GM21367 (cell line): Measurements from ENCODE around the gene DYNLT1.
"Not testable (repeated sequence)": the region's sequence is repeated elsewhere in the genome, so short reads cannot be mapped to it uniquely, and the experiment has no call there.

Experiments
- ATAC-seq: cut with Tn5 transposase; IDR thresholded peaks from one replicate; pipeline ENCODE4 v1.9.1; 2021; ENCODE audit not compliant: unreplicated experiment

DYNLT1 gene

GRCh38 chr6:158642097-158642601 lies 2.4 kb downstream of the DYNLT1 start:
- ATAC-seq, result no peak

GRCh38 chr6:158640519-158640918 lies 4.0 kb downstream of the DYNLT1 start:
- no peak for ATAC-seq

GRCh38 chr6:158639056-158639455 lies 5.5 kb downstream of the DYNLT1 start:
- no peak for ATAC-seq

DNA sequence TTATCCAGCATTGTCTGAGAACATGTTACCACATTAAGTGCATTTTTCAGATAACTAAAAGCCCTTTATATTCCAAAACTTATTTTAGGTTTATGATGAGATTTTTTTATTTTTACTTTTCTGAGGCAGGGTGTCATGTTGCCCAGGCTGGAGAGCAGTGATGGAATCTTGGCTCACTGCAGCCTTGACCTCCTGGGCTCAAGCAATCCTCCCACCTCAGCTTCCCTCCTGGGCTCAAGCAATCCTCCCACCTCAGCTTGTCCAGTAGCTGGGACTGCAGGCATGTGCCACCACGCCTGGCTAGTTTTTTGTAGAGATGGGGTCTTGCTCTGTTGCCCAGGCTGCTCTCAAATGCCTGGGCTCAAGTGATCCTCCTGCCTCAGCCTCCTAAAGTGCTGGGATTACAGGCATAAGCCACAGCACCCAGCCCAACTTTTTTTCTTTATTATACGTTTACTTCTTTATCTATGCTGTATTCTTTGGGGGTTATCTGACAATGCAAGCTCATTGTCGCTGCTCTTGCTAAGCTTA lies 6.2 kb downstream of the DYNLT1 start:
- ATAC-seq, result no peak

- ATAC-seq, result no peak
Measured at GRCh38 chr6:158636778-158637177, 7.8 kb downstream of the DYNLT1 start.

GRCh38 chr6:158635427-158636073 lies 9.0 kb downstream of the DYNLT1 start:
- ATAC-seq, result no peak

DNA sequence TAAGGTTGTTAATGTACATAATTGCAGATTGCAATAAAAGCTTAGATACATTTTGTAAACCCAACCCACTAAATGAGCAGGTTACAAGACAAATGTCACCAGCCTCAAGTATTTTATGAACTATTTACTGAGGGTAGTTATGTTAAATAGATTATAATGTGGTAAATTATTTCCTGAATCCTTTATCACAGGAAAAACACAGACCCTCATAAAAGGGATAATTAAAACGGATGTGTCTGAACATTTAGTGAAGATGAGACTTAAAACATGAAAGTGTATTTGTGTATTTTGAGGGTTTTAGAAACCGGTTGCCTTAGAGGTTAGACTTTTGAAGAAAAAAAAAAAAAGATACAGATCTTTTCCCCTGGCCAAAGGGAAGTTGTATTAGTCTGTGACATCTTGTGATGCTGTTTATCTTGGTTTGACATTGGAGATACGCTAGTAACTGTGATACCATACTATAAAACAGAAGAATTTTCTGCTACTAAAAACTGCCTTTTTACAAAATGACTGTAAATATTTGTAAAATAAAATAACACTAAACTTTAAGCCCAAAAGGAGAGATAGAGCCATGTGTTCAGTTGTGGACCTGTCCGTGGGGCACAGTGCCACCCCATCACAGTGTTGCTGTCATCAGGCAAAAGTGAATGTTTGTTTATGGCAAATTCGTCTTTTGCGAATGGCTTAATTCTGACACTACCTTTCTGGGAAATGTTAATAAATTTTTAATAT lies 9.7 kb downstream of the DYNLT1 start:
- no peak for ATAC-seq

DNA sequence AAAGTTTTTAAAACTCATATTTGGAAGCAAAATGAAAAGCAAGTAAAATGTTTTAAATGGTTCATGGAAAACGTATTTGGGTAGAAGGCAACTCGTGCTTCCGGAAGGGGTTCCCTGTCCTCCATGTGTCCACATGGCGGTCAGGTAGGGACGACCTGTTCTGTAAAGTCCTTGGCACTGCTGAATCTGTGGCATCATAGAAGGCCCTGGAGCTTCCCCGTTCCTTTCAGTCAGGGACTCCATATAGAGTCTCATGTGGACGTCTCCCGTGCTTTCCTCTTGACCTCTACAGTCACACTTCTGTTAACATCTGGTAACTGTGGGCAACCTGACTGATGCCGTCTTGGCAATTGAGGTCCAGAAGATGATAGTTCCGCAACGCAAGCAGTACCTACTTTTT lies 11.4 kb downstream of the DYNLT1 start:
- no peak for ATAC-seq

DNA sequence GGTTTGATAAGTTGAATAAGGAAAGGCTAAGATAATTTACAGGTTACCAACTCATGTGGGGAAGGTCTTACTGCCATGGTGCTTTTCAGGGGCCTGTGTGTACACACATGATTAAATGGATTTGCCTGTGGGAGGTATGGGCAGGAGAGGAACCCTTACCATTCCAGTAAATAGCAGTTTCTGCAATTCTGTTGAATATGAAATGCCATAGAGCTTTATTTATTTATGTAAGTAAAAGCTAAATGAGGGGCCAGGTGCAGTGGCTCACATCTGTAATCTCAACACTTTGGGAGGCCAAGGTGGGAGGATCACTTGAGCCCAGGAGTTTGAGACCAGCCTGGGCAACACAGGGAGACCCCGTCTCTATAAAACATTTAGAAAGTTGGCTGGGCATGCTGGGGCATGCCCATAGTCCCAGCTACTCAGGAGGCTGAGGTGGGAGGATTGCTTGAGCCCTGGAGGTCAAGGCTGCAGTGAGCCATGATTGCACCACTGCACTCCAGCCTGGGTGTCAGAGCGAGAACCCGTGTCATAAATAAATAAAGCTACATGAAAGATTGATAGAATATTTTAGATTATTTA lies 11.9 kb downstream of the DYNLT1 start:
- not testable (repeated sequence) for ATAC-seq

DNA sequence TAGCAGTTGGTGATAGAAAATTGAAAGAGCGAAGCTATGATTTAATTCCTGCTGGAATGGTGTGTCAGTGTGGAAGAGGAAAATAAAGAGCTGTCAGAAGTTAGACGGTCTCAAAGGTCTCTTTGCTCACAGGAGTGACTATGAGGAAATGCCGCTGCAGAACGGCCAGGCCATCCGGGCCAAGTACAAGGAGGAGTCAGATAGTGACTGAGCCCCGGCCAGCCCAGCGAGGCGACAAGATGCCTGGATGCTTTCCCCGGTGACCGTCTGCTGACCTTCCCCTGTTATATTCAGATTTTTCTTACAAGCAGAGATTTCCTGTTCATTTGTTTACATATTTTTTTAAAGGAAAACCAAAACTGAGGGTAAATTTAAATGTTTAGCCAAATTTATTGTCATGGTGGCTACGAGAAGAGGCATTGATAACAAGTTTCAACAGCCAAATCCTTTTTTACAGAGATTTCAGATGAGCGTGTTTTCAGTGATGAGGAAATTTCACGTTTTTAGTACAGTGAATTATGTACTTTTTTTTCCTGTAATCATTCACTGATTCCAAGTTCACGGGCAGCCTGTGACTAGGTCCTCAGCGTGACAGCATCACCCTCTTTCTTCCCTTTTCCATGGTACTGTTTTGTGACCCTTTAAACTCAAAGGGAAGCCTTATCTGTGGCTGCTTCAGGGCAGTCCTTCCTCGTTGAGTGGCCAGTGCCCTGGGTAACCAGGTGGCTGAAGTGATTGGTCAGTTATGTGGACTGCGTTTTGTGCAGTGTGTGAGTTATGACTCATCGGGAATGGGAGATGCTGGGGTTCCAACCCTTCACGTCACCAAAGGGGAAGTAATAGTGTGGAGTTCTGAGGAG lies 12.6 kb downstream of the DYNLT1 start:
- no peak for ATAC-seq

GRCh38 chr6:158630938-158631616 lies 13.5 kb downstream of the DYNLT1 start:
- no peak for ATAC-seq

GRCh38 chr6:158629367-158630221 lies 14.9 kb downstream of the DYNLT1 start:
- no peak for ATAC-seq

DNA sequence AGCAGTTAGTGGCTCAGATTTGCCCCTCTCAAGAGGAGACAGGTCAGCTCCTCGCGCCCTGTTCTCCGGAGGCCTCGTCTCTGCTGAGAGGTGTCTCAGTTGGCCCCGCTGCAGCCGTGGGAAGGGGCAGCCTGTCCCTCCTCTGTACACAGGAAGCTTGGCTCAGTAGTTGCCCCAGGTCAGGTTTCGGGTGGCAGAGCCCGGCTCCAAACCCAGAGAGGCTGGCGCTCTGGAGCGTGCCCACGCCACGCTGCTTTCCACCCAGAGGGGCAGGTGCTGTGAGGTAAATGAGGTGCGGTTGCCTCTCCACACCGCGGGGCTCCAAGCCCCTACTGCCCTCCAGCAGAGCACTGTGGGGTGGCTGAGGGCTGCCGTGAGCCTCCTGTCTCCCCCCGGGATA lies 16.0 kb downstream of the DYNLT1 start:
- ATAC-seq, result no peak

- ATAC-seq, result no peak
Measured at GRCh38 chr6:158627940-158628211, 16.7 kb downstream of the DYNLT1 start.

DNA sequence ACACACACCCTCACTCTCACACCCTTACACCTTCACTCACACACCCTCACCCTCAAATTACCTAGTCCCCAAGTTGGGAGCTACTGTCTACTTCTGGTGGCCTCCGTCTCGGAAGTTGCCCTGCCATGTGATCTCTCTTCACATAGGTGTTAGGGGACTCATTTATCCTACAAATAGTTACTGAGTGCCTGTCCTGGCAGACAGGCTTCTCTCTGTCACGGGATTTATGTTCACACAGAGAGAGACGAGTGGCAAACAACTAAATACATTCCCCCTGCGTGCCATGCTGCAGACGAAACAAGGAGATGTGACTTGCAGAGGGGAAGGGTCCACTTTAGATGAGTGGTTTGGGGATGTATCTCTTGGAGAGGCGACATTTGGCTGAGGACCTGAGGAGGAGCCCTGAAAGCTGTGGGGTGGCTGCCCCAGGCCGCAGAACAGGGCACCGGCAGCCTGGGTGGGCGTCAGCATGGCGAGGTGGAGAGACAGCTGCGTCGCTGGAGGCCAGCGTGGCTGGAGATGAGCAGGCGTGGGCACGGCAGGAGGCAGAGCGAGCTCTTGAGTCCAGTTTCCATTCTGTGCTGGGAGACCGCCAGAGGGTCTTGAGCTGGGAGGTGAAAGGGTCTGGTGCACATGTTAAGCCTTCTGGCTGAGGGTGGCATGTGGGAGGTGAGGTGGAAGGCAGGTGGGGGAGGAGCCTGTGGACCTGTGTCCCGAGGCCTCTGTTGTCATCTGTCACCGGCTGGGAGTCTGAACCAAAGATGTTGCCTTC lies 17.2 kb downstream of the DYNLT1 start:
- no peak for ATAC-seq

GRCh38 chr6:158626360-158627167 lies 18.0 kb downstream of the DYNLT1 start:
- ATAC-seq, result no peak

- ATAC-seq, result no peak
Measured at GRCh38 chr6:158625881-158626305, 18.6 kb downstream of the DYNLT1 start.
